GM12878 (cell line): ENCODE results near the gene BNC2. TPM values are rescaled to one million over a fixed set of nuclear protein-coding genes. Genes with fewer than 3 reads are reported as not detected.

Source experiments
- ATF3 ChIP-seq: IDR thresholded peaks from 2 replicates; pipeline ENCODE4 v1.6.1; 2011; ENCODE audit warnings: low read depth, mild to moderate bottlenecking, low read length, moderate library complexity, borderline replicate concordance; ENCODE audit errors: extremely low read depth
- BCLAF1 ChIP-seq: fragments of 450-650 bp; IDR thresholded peaks from 2 replicates; pipeline ENCODE4 v1.6.1; 2017; ENCODE audit warnings: antibody characterized with exemption, mild to moderate bottlenecking, moderate library complexity
- CBX5 ChIP-seq: sonication (generic); IDR thresholded peaks from 2 replicates; pipeline ENCODE4 v1.6.1; 2016; ENCODE audit warnings: low read depth, moderate library complexity, mild to moderate bottlenecking, inconsistent platforms
- CUX1 ChIP-seq: IDR thresholded peaks from 2 replicates; pipeline ENCODE4 v1.6.1; 2012; ENCODE audit warnings: improper control_type of control experiment, low read depth, low read length; ENCODE audit not compliant: insufficient replicate concordance
- FOXM1 ChIP-seq: IDR thresholded peaks from 2 replicates; pipeline ENCODE4 v1.6.1; 2012; ENCODE audit warnings: low read depth, mild to moderate bottlenecking, inconsistent platforms, low read length, moderate library complexity
- GATAD2B ChIP-seq: fragments of 450-650 bp; conservative IDR thresholded peaks from 2 replicates; pipeline ENCODE4 v1.6.1; 2017; ENCODE audit warnings: low read depth, mild to moderate bottlenecking, moderate library complexity
- HSF1 ChIP-seq: fragments of 150-350 bp; IDR thresholded peaks from 2 replicates; pipeline ENCODE4 v1.6.1; 2014; ENCODE audit warnings: mild to moderate bottlenecking, low read depth, low read length
- IRF4 ChIP-seq: IDR thresholded peaks from 2 replicates; pipeline ENCODE4 v1.6.1; 2011; ENCODE audit warnings: low read depth, low read length
- JUNB ChIP-seq: IDR thresholded peaks from 2 replicates; pipeline ENCODE4 v1.6.1; 2016; ENCODE audit warnings: antibody characterized with exemption, mild to moderate bottlenecking
- KAT2A ChIP-seq: conservative IDR thresholded peaks from 2 replicates; pipeline ENCODE4 v1.6.1; 2011; ENCODE audit warnings: low read depth, low read length; ENCODE audit not compliant: control insufficient read depth
- KDM1A ChIP-seq: fragments of 200-600 bp; sonication (generic); IDR thresholded peaks from 2 replicates; pipeline ENCODE4 v1.6.1; 2016; ENCODE audit warnings: borderline replicate concordance
- NRF1 ChIP-seq: conservative IDR thresholded peaks from 2 replicates; pipeline ENCODE4 v1.6.1; 2011; ENCODE audit warnings: mild to moderate bottlenecking, low read depth, low read length, improper control_type of control experiment
- RELB ChIP-seq: fragments of 450-650 bp; IDR thresholded peaks from 2 replicates; pipeline ENCODE4 v1.6.1; 2017; ENCODE audit warnings: low read depth, mild to moderate bottlenecking, moderate library complexity
- SIN3A ChIP-seq: IDR thresholded peaks from 2 replicates; pipeline ENCODE4 v1.6.1; 2012; ENCODE audit warnings: low read depth, low read length, improper control_type of control experiment
- SMAD1 ChIP-seq: fragments of 450-650 bp; IDR thresholded peaks from 2 replicates; pipeline ENCODE4 v1.6.1; 2018; ENCODE audit warnings: mild to moderate bottlenecking, low read depth; ENCODE audit not compliant: partially characterized antibody
- SMARCA5 ChIP-seq: fragments of 450-650 bp; IDR thresholded peaks from 2 replicates; pipeline ENCODE4 v1.6.1; 2017; ENCODE audit warnings: mild to moderate bottlenecking
- SP1 ChIP-seq: IDR thresholded peaks from one replicate; pipeline ENCODE4 v1.6.1; 2011; ENCODE audit warnings: low read depth, low read length
- SREBF1 ChIP-seq: IDR thresholded peaks from 2 replicates; pipeline ENCODE4 v1.6.1; 2012; ENCODE audit warnings: mild to moderate bottlenecking, low read length
- ZNF384 ChIP-seq: IDR thresholded peaks from 2 replicates; pipeline ENCODE4 v1.6.1; 2012; ENCODE audit warnings: low read depth, mild to moderate bottlenecking, low read length, improper control_type of control experiment, borderline replicate concordance
- polyA plus RNA-seq, 11 experiments: library from polyadenylated mRNA; depleted of rRNA in 4 of 11; unstranded in 6 of 11; stranded (reverse) in 5 of 11; fragments of >200 nt; fragmentation: Nextera tagmentation in 4 of 11; fragmentation: Illumina TruSeq in 1 of 11; extraction: Ambion mirVana in 4 of 11; extraction: Trizol in 1 of 11; gene quantifications; 1 replicate in 1 of 11; 2 replicates in 10 of 11; pipeline versions ENCODE4 v1.2.1 to v1.2.3, GENCODE V29; 2011 to 2016; ENCODE audit warnings: inconsistent platforms in 2 of 11, missing spikeins in 2 of 11, low read depth in 1 of 11
- total RNA-seq, 4 experiments: library from RNA; depleted of rRNA in 3 of 4; stranded (reverse); fragments of >200 nt in 3 of 4; fragmentation: Illumina TruSeq in 1 of 4; extraction: Trizol in 1 of 4; gene quantifications; 2 replicates each; pipeline versions ENCODE4 v1.2.1 to v1.2.3, GENCODE V29; 2013 to 2021

BNC2 gene
- total and polyA plus RNA-seq, 10 of the 15 experiments (the other 5 are each of a cell fraction or from before 2014, with no cell fraction given) = 0.05 to 14.5 (median 0.26) TPM

- TF ChIP-seq GATAD2B = no peak
- no peak for TF ChIP-seq NRF1
- TF ChIP-seq FOXM1 = peak; percentile 22; the same call in 1 of the 2 replicates
- TF ChIP-seq ZNF384 = no peak
- no peak for TF ChIP-seq IRF4
- TF ChIP-seq SP1 = no peak
- peak; percentile 99 for TF ChIP-seq RELB
- no peak for TF ChIP-seq CUX1
- TF ChIP-seq CBX5 = 0 out of 2 replicates have a peak, but pooled peaks have one; percentile 11
- no peak for TF ChIP-seq ATF3
- no peak for TF ChIP-seq HSF1
- no peak for TF ChIP-seq SMAD1
- TF ChIP-seq JUNB = no peak
- no peak for TF ChIP-seq SREBF1
- TF ChIP-seq KAT2A = no peak
- no peak for TF ChIP-seq BCLAF1
- TF ChIP-seq SMARCA5 = 0 out of 2 replicates have a peak, but pooled peaks have one; percentile 8
- TF ChIP-seq KDM1A = no peak
- no peak for TF ChIP-seq SIN3A
Observed at GRCh38 chr9:16458696-16459420, 411.6 kb downstream of the BNC2 start (continued).
